Small intestine (tissue), 7 donors: Measurements from ENCODE around the gene POFUT1. TPM values are rescaled to one million over a fixed set of nuclear protein-coding genes. Genes with fewer than 3 reads are reported as not detected.

Experiments used
- DNase-seq, 2 donors: peaks; one replicate each; pipeline versions ENCODE4 v3.0.0 to v3.0.0-alpha.2; 2013
- FAIRE-seq: peaks from 2 replicates; lab custom pipeline; 2012; peaks lifted over from hg19 to GRCh38; lab: Jason Lieb, UNC
- H3K27ac ChIP-seq, 3 donors: one replicate each; pipeline ENCODE4 v1.5.1; 2013; ENCODE audit warnings: low read length in 2 of 3, mild to moderate bottlenecking in 2 of 3, control low read depth in 1 of 3, inconsistent platforms in 1 of 3, low read depth in 1 of 3, moderate library complexity in 1 of 3
- H3K27me3 ChIP-seq, 3 donors: one replicate each; pipeline ENCODE4 v1.6.1; 2013; ENCODE audit warnings: low read length in 3 of 3, inconsistent platforms in 1 of 3; ENCODE audit not compliant: control insufficient read depth in 3 of 3, insufficient read depth in 3 of 3
- H3K36me3 ChIP-seq, 3 donors: one replicate each; pipeline ENCODE4 v1.6.1; 2013; ENCODE audit warnings: low read length in 3 of 3, inconsistent platforms in 1 of 3, low read depth in 1 of 3, mild to moderate bottlenecking in 1 of 3, moderate library complexity in 1 of 3; ENCODE audit not compliant: control insufficient read depth in 3 of 3, insufficient read depth in 2 of 3
- H3K4me1 ChIP-seq, 3 donors: one replicate each; pipeline ENCODE4 v1.6.1; 2013; ENCODE audit warnings: low read length in 2 of 3, inconsistent platforms in 1 of 3, low read depth in 1 of 3, mild to moderate bottlenecking in 1 of 3, moderate library complexity in 1 of 3; ENCODE audit not compliant: control insufficient read depth in 3 of 3, insufficient read depth in 2 of 3
- H3K4me3 ChIP-seq, 3 donors: one replicate each; pipeline ENCODE4 v1.5.1; 2013; ENCODE audit warnings: low read length in 3 of 3, control low read depth in 1 of 3, inconsistent platforms in 1 of 3, low read depth in 1 of 3, mild to moderate bottlenecking in 1 of 3, moderate library complexity in 1 of 3
- H3K9me3 ChIP-seq, 2 donors: one replicate each; pipeline ENCODE4 v1.6.1; 2013; ENCODE audit warnings: low read depth in 1 of 2, low read length in 1 of 2; ENCODE audit not compliant: control insufficient read depth in 2 of 2, insufficient read depth in 1 of 2
- WGBS, 3 donors: extraction: QIAGEN DNeasy Blood & Tissue Kit; methylation state at CpG; one replicate each; pipeline ENCODE4 v1.1.7; 2013; 5-methylcytosine and 5-hydroxymethylcytosine counted together
- polyA plus RNA-seq, 4 donors: library from polyadenylated mRNA; stranded (reverse) in 3 of 4; unstranded in 1 of 4; fragments of 200-250 nt in 3 of 4; fragments of 120-200 nt in 1 of 4; gene quantifications; one replicate each; pipeline versions ENCODE4 v1.2.1 to v1.2.3, GENCODE V29; 2013
- donor health status: healthy with polysubstance abuse.
- donor health status: control.
- donor health status: control.
- donor health status: Bipolar disorder and iron deficiency.
- donor health status: healthy.

POFUT1 gene
- polyA plus RNA-seq, 4 donors = 11.1 to 147 (median 21.0) TPM

GRCh38 chr20:32230707-32231106 is 23.0 kb downstream of the POFUT1 start:
- Histone ChIP-seq H3K27me3 (no peaks in the 10 kb centered on the region), H3K27ac (peak overlapping the region in 1 of 3 donors; percentile 74), H3K4me1 (peaks cover 2 to 74% (median 9%) of the 10 kb centered on the region in 3 donors), H3K4me3 (no peak overlapping the region), H3K36me3 (peaks cover 0 to 67% (median 6%) of the 10 kb centered on the region in 3 donors), H3K9me3 (no peaks in the 10 kb centered on the region)
- WGBS, 3 donors = 95 to 97% (median 96%) methylated on average over 13 of the region's 13 CpGs
- FAIRE-seq (no peak), DNase-seq (peak in 1 of 2 donors; percentile 16)

GRCh38 chr20:32231245-32231644 is 23.6 kb downstream of the POFUT1 start:
- 89 to 96% (median 90%) methylated on average over 4 of the region's 4 CpGs for WGBS, 3 donors
- FAIRE-seq (no peak), DNase-seq (no peak)
- Histone ChIP-seq H3K4me3 (no peak overlapping the region), H3K9me3 (no peaks in the 10 kb centered on the region), H3K4me1 (peaks cover 5 to 75% (median 13%) of the 10 kb centered on the region in 3 donors), H3K27me3 (no peaks in the 10 kb centered on the region), H3K36me3 (peaks cover 0 to 72% (median 6%) of the 10 kb centered on the region in 3 donors), H3K27ac (peak overlapping the region in 2 of 3 donors; percentile 51 to 74)

GRCh38 chr20:32231847-32232246 is 24.2 kb downstream of the POFUT1 start:
- H3K9me3 ChIP-seq = no peaks in the 10 kb centered on the region
- DNase-seq = peak in 1 of 2 donors; percentile 56

GRCh38 chr20:32232326-32232886 is 24.7 kb downstream of the POFUT1 start:
- peak in 1 of 2 donors; percentile 1 for DNase-seq
- no peak for FAIRE-seq
- H3K27ac ChIP-seq = peak overlapping the region in 2 of 3 donors; percentile 51 to 74
- H3K9me3 ChIP-seq = no peaks in the 10 kb centered on the region
- peaks cover 0 to 77% (median 6%) of the 10 kb centered on the region in 3 donors for H3K36me3 ChIP-seq
- peaks cover 3 to 71% (median 11%) of the 10 kb centered on the region in 3 donors for H3K4me1 ChIP-seq
- no peak overlapping the region for H3K4me3 ChIP-seq
- no peaks in the 10 kb centered on the region for H3K27me3 ChIP-seq

More at GRCh38 chr20:32231847-32232246, 24.2 kb downstream of the POFUT1 start:
- Histone ChIP-seq H3K27ac (peak overlapping the region; percentile 36 to 74 (median 51)), H3K27me3 (no peaks in the 10 kb centered on the region), H3K36me3 (peaks cover 0 to 77% (median 6%) of the 10 kb centered on the region in 3 donors), H3K4me1 (peaks cover 3 to 75% (median 13%) of the 10 kb centered on the region in 3 donors), H3K4me3 (no peak overlapping the region)
- FAIRE-seq = no peak
- WGBS, 3 donors = 61 to 83% (median 64%) methylated on average over 4 of the region's 4 CpGs

DNA sequence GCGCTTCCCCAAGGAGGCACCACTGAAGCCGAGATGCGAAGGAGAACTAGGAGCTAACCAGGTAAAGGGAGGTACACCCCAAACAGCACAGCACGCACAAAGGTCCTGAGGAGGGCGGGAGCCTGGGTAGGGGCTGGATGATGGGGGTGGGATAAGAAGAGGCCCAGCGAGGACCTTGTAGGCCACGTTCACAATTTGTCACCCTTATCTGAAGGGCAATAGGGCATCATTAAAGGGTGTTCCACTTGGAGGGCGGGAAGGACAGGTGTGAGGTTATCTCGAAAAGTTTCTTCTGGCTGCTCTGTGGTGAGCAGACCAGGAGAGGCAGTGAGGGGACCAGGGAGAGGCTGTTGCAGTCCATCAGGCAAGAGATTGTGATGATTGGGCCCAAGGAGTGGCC is 25.6 kb downstream of the POFUT1 start:
- H3K9me3 ChIP-seq = no peaks in the 10 kb centered on the region
- peaks cover 3 to 66% (median 11%) of the 10 kb centered on the region in 3 donors for H3K4me1 ChIP-seq
- 35 to 81% (median 69%) methylated on average over 9 of the region's 9 CpGs for WGBS, 3 donors
- peak in 1 of 2 donors; percentile 70 for DNase-seq
- no peaks in the 10 kb centered on the region for H3K27me3 ChIP-seq
- no peak overlapping the region for H3K4me3 ChIP-seq
- peaks cover 0 to 80% (median 6%) of the 10 kb centered on the region in 3 donors for H3K36me3 ChIP-seq
- H3K27ac ChIP-seq = peak overlapping the region in 1 of 3 donors; percentile 74
- no peak for FAIRE-seq

- Histone ChIP-seq H3K9me3 (no peaks in the 10 kb centered on the region), H3K4me3 (no peak overlapping the region), H3K27me3 (no peaks in the 10 kb centered on the region), H3K27ac (peak overlapping the region in 1 of 3 donors; percentile 74), H3K36me3 (peaks cover 0 to 82% (median 6%) of the 10 kb centered on the region in 3 donors), H3K4me1 (peaks cover 3 to 62% (median 9%) of the 10 kb centered on the region in 3 donors)
- DNase-seq = no peak
- WGBS, 3 donors = 87 to 95% (median 91%) methylated on average over 13 of the region's 13 CpGs
- FAIRE-seq = no peak
Measured at GRCh38 chr20:32234135-32234808, 26.6 kb downstream of the POFUT1 start.

- 51 to 74% (median 57%) methylated on average over 6 of the region's 6 CpGs for WGBS, 3 donors
- Histone ChIP-seq H3K27me3 (no peaks in the 10 kb centered on the region), H3K4me3 (no peak overlapping the region), H3K27ac (peak overlapping the region; percentile 39 to 72 (median 43)), H3K36me3 (peaks cover 0 to 75% (median 6%) of the 10 kb centered on the region in 3 donors), H3K4me1 (peaks cover 3 to 61% (median 9%) of the 10 kb centered on the region in 3 donors), H3K9me3 (no peaks in the 10 kb centered on the region)
- peak; percentile 67 to 95 for DNase-seq
- no peak for FAIRE-seq
Measured at GRCh38 chr20:32235331-32236047, 27.8 kb downstream of the POFUT1 start.

DNA sequence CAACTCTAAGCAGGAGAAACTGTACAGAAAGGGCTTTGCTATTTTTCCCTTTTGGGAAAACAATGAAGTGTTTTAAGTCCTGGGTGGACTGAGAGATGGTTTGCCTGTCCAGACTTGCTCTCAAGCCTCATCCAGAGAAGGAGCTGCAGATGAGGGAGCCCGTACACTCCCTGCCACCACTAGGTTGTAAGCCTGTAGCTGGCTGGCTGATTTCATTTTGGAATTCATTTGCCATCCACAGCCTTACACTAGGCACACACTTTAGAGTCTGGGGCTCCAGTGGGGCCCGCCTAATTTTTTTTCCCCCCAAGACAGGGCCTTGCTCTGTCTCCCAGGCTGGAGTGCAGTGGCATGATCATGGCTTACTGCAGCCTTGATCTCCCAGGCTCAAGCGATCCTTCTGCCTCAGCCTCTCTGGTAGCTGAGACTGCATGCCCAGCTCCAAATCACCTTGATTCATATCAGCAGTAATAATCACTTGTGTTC is 28.4 kb downstream of the POFUT1 start:
- Histone ChIP-seq H3K4me1 (peaks cover 3 to 61% (median 9%) of the 10 kb centered on the region in 3 donors), H3K4me3 (no peak overlapping the region), H3K36me3 (peaks cover 0 to 69% (median 3%) of the 10 kb centered on the region in 3 donors), H3K9me3 (no peaks in the 10 kb centered on the region), H3K27ac (peak overlapping the region; percentile 43 to 75 (median 72)), H3K27me3 (no peaks in the 10 kb centered on the region)
- WGBS, 3 donors = 43 to 85% (median 67%) methylated on average over 3 of the region's 3 CpGs
- FAIRE-seq (no peak), DNase-seq (no peak)
